Measurements from ENCODE around the gene ATXN7L2.

ATXN7L2 gene

DNA sequence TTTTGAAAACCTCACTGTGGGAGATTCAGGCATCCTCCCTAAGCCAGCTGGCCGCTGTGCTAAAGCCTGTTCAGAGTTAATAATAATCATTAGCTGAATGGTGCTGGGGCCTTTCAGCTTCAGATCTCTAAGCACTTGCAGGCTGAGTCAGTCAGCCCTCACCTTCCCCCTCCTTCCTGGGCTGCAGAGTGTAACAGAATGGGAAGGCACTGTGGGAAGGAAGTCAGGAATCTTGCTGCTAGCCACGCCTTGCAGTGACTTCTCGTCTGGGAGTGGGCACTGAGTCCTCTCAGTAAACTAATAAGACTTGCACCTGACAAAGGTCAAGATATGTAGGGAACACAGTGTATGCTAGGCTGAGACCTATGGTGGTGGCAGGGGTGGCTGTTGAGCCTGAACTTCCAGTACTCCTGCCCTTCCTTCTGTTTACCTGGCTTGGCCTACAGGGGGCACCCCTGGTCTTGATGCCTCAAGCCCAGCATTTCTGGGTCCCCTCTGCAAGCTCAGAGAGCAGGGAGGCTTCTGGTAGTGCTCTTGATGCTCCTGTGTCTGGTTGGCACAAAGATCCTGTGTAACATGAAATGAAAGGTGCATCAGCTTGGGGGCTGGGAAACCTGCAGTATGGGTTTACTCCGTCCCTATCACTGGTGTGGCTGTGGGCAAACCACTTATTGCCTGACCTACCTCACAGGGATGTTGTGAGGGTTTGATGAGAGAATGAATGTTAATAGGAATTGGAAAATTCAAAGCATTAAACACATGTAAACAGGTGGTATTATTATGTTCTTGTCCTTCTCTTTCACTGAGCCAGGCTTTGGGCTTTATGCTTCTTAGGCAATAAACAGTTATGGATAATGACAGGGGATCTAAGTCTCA is 16.2 kb downstream of the ATXN7L2 start:
- DNase-seq = no peak

DNA sequence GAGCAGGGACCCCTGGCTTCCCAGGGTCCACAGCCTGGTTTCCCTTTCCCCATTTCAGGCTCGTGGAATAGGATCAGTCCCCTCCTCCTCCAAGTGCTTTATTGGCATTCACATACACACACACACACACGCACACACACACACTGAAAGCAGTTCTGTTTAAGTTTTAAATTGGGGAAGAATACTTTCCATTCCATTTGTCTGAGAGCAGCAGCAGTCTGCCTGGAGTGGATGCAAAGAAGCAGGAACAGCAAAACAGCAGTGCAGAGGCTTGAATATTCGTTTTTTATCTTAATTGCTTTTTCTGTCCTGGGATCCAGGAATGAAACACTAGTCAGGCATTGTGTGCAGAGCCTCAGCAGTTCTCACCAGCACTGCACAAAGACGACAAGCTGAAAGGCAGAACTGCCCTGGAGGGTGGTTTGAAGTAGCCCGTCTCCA is 17.3 kb downstream of the ATXN7L2 start:
- no peak for DNase-seq

DNA sequence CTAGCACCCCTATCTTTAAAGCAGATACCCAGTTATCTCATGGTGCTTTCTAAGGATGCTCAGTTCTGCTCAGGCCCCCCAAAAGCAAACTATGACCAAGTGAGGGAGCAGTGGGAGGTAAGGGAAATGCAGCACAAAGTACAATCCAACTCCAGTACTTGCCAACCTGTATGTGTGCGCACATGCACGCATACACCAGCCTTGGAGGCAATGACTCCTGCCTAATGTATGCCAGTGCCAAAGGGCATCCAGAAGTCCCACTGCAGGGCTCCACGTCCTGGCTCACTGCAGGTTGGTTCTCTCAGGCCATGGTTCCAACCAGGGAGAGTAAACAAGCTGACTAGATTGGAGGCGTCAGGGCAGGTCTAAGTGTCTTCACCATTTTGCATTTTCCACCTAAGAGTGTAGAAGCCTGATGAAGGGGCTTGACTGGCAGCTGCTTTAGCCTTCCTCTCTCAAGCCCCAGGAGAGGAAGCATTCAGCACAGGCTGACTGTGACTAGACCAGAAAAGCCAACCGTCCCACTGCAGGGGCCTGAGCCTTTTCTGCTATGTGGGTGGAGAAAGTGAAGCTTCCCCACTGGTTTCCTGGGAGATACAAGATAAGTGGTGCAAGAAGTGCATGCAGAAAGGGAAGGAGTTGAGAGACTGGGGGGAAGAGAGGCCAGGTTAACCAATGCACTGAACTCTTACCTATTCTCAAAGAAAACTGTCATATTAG is 18.1 kb downstream of the ATXN7L2 start:
- no peak for DNase-seq

DNA sequence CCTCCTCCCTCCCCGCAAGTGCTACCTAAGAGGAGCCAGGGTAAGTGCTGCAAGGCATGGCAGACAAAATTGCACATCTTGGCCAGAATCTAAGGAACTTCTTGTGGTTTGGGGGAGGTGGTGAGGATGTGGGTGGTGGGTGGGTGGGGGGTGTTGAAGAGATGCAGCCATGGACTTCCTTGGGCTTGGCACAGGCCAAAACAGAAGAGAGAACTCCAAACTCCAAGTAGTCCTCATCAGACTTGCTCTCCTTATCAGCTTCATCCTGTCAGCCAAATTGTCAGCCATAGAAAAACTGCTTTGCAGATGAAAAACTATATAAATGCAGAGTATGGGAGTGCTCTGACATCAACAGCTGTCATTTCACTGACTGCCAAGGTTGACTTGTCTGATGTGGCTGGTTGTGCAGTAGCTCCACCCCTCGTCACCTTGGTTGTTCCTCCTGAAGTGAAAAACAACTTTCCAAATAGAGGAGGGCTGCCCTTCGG is 18.7 kb downstream of the ATXN7L2 start:
- DNase-seq = no peak

DNA sequence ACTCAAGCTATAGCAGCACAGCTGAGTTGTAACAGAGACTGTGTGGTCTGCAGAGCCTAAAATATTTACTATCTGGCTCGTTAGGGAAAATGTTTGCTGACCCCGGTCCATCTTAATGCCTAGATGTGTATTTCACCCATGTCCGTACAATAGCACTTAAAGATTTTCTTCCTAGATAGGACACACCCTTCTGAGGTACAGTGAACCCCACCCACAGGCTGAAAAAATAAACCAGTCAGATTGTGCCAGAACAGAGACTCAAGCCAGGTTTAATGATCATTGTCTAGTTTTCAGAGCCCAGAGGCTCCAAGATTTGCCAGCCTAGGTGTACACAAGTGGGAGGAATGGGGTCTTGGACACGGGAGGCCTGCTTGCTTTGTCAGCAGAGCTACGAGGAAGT is 20.2 kb downstream of the ATXN7L2 start:
- DNase-seq = no peak

DNA sequence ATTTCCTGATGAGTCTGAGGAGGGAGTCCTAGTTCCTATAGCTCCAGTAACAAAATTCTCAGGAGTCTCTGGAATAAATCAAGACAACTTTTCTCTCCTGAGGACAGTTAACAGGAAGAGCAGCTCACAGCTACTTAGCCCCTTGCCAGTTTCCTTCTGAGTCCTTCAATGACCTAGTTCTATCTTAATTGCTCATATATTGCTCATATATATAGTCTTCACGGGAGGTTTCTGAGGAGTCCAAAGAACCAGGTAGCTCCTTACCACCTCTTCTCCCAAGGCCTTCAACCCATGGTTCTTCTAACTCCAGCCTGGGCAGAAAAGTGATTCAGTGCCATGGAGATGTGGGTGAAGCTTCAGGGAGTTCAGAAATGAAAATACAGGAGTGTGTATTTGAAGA is 21.3 kb downstream of the ATXN7L2 start:
- DNase-seq = no peak

DNA sequence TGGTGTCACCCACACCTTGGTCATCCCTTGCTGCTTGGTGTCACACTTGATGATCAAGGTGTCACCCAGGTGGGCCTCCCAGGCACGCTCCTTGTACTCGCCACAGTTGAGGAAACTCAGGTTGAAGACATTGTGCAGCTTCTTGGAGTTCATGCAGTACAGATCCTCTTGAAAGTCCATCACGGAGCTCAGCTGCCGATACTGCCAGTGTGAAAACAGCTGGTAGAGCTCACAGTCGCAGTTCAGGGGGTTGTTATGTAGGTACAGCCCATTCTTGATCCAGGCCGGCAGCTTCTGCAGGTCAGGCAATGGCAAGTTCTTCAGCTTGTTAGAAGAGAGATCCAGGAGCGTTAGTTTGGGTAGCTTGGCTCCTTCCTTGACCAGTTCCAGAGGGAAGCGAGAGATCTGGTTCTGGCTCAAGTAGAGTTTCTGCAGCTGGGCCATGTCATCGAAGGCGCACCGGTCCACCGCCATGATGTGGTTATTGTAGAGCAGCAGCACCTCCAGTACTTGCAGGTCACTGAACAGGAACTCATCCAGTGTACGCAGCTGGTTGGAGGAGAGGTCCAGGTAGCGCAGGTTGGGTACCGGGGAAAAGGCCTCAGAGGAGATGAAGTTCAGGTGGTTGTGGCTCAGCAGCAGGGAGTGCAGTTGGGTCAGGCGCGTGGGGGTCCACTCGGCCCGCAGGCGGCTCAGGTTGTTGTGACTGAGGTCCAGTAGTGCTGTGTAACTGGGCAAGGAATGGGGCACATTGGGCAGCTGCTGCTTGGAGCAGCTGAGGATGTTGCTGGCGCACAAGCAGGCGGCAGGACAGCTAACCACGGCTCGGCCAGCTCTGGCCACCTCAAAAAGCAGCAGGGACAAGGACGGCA is 24.5 kb downstream of the ATXN7L2 start:
- DNase-seq = no peak

DNA sequence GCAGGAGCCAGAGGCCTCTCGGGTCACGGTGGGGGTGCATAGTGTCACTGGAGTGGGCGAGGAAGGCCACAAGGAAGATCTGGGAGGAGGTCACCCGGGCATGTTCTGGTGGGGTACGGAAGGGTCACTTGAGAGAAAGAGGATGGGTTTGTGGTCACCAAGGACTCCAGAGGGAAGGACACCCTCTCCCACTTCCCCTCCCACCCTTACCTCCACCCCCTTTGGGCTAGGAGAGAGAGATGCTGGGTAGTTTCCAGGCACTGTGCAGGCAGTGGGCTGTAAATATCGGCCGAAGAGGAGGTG is 25.1 kb downstream of the ATXN7L2 start:
- DNase-seq = no peak

DNA sequence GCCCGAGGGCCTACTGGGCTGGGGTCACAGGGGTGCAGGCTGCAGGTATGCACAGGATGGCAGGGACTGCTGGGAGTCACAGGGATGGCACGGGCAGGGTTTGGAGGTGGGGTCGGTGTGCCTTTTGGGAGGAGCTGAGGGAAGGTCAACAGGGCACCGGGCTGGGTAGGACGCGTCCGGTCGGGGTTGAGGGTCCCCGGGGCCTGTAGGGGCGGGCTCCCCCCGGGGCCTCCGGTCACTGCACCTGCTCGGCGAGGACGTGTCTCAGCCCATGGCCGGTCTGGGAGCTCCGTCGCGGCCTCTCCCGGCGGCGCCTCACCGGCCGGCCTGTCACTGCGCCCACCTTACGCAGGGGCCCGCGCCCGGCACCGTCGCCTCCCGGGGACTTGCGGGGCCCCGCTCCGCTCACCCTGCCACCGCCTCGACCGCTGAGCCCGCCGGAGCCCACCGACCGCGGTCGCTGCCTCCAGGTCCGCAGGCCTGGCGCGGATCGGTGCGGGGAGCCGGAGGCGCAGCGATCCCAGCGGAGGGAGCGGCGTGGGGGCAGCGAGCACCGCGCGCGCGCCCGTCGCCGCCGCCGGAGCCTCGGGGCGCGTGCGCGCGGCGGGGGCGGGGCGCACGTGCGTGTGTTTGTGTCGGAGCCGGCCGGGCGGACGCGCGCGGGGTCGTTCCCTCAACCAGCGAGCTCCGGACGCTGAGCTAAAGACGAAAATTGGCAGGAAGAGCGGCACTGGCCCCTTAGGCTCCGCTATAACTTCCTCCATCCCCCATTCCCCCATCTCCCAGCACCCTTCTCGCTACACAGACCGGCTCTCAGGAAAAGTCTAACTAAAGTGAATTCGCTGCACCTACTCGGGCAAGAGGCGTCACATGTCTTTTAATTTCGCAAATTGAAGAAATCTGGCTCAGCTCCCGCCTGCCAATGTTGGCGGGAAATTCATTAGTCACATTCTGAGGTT is 25.8 kb downstream of the ATXN7L2 start, which contains the start of gene AMIGO1:
Gene AMIGO1 (minus strand): TSS at position 552 of the 959 bp plus-strand sequence. CDS start 815 bp downstream, outside the sequence.
- DNase-seq = peak; percentile 61

DNA sequence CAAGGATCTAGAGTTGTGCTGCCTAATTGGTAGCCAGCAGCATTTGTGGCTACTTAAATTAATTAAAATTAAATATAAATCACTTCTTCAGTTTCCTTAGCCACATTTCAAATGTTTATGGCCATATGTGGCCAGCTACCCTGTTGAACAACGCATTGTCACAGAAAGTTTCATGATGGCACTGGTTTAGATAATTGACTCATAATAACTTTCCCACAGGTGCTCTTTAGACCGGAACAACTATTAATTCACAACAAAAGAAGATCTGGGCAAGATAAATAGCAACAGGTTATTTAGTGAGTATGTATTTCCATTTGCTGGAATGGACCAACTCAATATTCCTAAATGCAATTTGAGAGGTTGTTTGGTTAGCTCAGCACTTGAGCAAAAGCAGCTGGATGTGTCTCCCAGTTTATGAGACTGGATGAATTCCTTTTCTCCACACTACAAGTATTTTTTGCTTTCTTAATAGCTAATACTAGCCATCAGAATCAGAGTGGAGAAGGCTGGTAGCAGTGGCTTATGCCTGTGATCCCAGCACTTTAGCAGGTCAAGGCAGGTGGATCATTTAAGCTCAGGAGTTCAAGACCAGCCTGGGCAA is 29.5 kb downstream of the ATXN7L2 start:
- DNase-seq = no peak

DNA sequence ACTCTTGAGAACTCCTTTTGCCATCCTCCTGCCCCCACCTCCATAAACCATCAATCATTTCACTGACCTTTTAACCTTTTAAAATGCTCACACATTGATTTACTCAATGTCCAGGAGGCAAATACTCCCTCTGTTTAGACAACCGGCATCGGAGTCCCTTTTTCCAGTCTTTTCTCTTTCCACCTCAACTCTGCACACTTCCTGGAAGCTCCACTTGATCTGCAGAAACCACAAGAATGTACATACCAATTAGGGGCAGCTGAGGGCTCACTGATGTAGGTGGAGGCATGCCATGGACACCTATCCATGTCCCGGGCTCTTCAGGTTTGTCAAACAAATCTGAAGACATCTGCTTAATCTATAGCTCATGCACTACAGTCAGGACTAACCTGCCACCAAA is 31.1 kb downstream of the ATXN7L2 start:
- no peak for DNase-seq

DNA sequence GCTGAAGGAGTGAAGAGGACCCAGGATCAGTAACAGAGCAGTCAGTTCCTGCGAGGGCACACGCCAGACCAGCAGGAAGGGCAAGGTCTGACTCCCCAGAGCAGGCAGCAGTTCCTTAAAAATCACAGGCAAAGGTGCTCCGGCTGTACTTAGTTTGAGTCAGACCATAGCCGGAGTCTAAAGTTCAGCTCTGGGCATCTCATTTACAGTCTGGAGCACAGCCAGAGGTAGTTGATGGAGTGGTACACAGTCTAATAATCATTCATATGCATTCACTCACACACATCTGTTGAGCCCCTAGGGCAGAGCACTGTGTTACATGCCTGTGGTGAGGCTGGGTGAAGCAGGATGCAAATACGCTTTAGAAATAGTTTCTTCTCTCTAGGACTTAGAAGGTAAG is 33.2 kb downstream of the ATXN7L2 start:
- no peak for DNase-seq

DNA sequence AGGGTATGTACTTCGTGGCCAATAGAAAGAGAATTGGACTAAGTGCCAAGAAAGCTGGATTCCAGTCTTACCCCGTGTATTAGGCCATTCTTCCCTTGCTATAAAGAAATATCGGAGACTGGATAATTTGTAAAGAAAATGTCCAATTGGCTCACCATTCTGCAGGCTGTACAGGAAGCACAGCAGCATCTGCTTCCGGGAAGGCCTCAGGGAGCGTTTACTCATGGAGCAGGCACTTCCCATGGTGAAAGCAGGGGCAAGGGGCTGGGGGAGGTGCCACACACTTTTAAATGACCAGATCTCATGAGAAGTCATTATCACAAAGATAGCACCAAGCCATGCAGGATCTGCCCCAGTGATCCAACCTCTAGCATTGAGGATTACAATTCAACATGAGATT is 33.6 kb downstream of the ATXN7L2 start:
- DNase-seq = no peak

DNA sequence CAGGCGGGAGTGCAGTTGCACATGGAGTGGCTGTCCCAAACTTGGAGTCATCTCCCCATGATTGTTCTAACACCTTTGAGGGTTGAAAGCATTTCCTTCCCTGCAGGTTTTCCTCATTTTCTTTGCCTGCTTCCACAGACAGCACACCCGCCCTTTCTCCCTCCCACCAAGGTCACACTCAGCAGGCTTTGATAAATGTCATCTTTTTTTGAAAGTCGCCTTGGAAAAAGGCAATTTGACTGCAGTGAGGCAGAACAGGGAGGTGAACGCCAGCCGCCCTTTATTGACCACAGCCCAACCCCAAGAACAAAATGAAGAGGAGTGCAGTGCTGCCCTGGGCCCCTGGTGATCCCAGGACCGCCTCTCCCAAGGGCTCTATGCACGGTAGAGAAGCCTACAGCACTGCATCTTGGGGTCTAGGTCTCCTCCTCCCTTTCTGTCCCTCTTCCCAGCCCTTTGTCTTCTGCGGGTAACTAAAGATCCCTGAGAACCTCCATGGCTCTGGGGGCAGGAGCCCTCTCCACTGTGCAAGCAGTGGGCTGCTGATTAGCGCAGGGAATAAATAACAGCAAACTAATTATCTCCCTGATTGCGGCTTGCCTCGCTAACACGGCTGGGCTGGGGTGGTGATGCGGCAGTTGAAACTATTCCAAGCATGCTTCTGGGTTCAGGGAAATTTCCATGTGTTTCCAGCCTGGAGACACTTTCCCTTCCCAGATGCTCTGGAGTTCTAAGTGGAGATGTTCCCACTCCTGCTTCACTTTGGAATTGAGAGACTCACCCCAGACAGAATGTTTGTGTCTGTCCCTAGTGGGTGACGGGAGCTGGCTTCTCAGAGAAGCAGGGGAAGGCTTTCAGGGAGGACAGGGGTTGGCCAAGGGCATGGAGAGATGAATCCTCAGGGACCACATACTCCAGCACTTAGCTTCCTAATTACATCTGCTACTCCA is 37.6 kb downstream of the ATXN7L2 start:
- DNase-seq = no peak

DNA sequence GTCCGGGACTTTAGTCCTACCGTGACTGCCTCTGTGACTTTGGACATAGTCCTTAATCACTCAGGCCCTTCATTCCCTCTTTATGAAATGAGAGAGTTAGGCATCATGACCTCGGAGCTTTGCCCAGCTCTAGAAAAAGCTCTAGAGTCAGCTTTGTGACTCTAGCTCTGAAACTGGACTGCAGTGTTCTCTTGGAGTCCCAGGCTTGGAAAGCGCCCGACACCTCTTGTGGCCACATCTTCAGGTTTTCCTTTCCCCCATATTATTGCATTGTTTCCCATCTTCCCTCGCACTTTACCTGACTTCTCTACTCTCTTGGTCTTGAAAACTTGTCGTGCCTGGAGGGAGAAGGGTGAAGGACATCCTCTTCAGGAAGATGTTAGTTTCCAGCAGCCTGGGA is 38.3 kb downstream of the ATXN7L2 start:
- no peak for DNase-seq

DNA sequence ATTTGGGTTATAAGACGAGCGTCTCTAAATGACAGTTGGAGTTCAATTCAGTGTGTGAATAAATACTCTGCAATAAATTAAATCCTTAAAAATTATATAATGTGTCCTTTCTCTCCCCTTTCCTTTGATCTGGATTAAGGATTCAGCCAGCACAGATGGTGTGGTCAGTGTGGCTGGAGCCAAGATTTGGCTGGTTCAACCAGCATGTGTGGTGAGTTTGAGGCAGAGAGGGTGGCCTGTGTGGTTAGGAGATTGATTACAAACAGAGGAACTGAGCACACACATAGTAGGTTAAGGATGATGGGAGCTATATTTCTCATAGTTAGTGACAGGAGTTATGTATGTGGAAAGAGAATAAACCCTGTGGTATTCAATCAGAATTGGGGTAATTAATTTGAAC is 40.0 kb downstream of the ATXN7L2 start:
- no peak for DNase-seq

DNA sequence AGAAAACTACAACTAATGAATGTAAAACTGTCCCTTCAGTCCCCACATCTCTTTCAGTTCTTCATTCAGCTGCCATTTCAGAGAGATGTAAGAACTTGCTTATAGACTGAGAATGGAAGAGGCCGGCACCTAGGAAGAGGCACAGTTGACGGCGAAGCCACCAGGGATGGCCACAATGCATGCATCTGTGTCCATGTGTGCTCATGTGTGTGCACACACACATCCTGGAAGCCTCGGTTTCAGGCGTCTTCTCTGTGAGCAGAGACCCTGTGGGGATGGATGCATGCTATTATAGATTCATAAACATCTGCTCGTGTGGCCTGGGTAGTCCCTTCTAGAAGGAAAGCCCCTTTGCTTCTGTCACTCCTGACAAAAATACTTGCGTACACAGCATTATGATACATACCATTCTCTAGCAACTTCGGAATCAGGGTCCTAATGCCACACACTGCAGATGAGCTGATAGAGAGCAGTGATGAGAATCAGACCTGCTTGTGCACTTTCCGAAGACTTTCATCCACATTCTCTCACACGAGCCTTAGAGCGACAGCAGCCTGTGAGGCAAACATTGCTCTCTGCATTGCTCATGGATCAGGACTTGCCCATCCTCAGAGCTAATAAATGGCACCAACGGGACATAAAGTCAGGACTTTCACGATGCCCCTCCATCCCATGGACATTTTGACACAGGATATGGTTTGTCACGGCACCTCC is 43.5 kb downstream of the ATXN7L2 start:
- no peak for DNase-seq

DNA sequence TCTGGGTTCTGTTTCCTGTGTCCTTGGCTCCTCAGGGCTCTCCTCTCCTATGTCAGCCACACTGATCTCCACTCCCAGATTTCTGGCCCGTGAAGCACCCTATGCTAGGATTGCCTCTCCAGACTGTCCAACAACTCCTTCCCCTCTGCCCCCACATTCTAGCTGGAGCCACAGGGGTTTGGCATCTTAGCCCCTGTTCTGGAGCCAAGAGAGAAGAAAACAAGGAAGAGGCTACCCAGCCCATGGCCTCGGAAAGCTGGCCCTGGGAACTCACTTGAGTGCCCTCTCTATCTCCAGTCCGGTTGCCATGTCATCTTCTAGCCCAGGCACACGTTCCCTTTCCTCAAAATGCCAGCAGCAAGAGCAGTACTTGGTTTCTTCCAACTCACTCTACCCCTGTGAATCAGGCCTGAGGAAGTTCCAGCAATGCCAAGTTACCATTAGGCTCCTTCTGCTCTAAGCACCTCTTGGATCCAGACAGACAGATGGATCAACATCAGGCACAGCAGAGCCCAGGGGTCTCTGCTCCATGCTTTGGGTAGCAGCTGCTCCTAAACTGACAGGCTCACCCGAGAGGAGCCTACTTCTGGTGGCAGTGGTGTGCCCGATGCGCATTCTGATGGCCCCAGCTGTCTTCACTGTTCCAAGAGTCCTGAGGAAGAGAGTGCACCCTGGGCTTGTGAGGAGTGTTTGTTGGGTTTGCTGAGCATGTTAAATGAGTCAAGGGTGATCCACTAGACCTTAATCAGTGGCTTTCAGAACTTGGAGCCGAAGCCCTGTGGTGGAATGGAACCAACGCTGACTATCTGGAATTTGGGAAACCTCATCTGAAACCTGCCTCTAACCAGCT is 44.4 kb downstream of the ATXN7L2 start:
- no peak for DNase-seq

DNA sequence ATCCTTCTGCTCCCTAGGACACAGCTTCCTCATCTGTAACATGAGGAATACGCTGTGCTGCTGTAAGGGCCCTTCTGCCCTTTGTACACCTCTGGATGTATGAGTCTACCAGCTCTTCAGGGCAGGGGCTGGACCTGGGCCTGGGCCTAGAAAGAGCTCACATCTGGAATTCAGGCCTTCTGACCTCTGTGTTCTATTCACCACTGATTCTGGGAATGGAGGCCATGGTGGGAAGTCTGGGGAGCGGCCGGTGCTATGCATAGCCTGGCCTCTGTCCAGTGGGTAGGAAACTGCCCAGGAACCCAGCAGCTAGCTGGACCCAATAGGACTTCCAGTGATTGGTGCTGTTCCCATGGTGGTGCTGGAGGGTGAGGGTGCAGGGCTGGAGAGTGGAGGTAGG is 45.0 kb downstream of the ATXN7L2 start:
- no peak for DNase-seq
